Adipocyte (in vitro differentiated cells): Measurements from ENCODE around the gene CLDN20.

ENCODE experiments used
- DNase-seq: peaks from one replicate; pipeline ENCODE4 v3.0.0-alpha.2; 2015; ENCODE audit warnings: low read depth
- H3K27me3 ChIP-seq: replicated peaks from 2 replicates; pipeline ENCODE4 v1.7.0; 2013; ENCODE audit warnings: mild to moderate bottlenecking, low read length, moderate library complexity; ENCODE audit not compliant: control insufficient read depth, insufficient read depth
- H3K36me3 ChIP-seq: 2 replicates; pipeline ENCODE4 v1.7.0; 2013; ENCODE audit warnings: low read length, mild to moderate bottlenecking, moderate library complexity; ENCODE audit not compliant: control insufficient read depth, insufficient read depth, severe bottlenecking
- H3K4me1 ChIP-seq: 2 replicates; pipeline ENCODE4 v1.7.0; 2013; ENCODE audit warnings: mild to moderate bottlenecking, low read length, moderate library complexity; ENCODE audit not compliant: control insufficient read depth, insufficient read depth
- H3K4me3 ChIP-seq: 2 replicates; pipeline ENCODE4 v1.7.0; 2013; ENCODE audit warnings: mild to moderate bottlenecking, low read length, moderate library complexity
- H3K9ac ChIP-seq: 2 replicates; pipeline ENCODE4 v1.7.0; 2013; ENCODE audit warnings: mild to moderate bottlenecking, low read length, moderate library complexity
- H3K9me3 ChIP-seq: 2 replicates; pipeline ENCODE4 v1.7.0; 2013; ENCODE audit warnings: mild to moderate bottlenecking, low read length, moderate library complexity; ENCODE audit not compliant: control insufficient read depth

CLDN20 gene

GRCh38 chr6:155272353-155273232 lies 8.8 kb downstream of the CLDN20 start:
- Histone ChIP-seq H3K4me3 (no peak overlapping the region), H3K9me3 (no peaks in the 10 kb centered on the region), H3K27me3 (no peaks in the 10 kb centered on the region), H3K9ac (no peak overlapping the region), H3K4me1 (peaks cover 23% of the 10 kb centered on the region), H3K36me3 (no peaks in the 10 kb centered on the region)
- peak; percentile 68 for DNase-seq

DNA sequence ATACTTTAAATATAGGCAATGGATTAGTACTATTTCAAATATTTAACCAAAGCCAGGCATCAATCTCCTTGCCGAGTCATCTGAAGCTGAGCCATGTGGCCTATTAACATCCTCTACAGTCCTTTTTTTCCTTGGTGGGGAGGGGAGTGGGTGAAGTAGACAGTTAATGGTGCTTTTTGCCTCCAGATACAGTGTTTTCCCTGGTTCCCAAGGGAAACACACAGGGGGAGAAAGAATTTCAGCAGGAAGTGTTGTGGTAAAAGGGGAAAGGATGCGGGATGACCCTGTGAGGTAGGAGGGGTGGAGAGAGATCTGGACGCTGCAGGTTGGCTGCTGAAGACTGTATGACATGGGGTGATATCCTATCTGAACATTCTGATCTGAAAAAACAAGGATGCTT lies 9.6 kb downstream of the CLDN20 start:
- Histone ChIP-seq H3K4me3 (peak overlapping the region; percentile 32), H3K36me3 (no peaks in the 10 kb centered on the region), H3K9ac (no peak overlapping the region), H3K4me1 (peaks cover 23% of the 10 kb centered on the region), H3K9me3 (no peaks in the 10 kb centered on the region), H3K27me3 (no peaks in the 10 kb centered on the region)
- DNase-seq: peak; percentile 44

- peak; percentile 59 for DNase-seq
- no peaks in the 10 kb centered on the region for H3K9me3 ChIP-seq
- H3K36me3 ChIP-seq: no peaks in the 10 kb centered on the region
- H3K4me3 ChIP-seq: no peak overlapping the region
- no peaks in the 10 kb centered on the region for H3K27me3 ChIP-seq
- H3K9ac ChIP-seq: no peak overlapping the region
- peaks cover 23% of the 10 kb centered on the region for H3K4me1 ChIP-seq
These were observed 10.3 kb downstream of the CLDN20 start for GRCh38 chr6:155274106-155274505.

GRCh38 chr6:155274533-155274932 lies 10.7 kb downstream of the CLDN20 start:
- Histone ChIP-seq H3K27me3 (no peaks in the 10 kb centered on the region), H3K9me3 (no peaks in the 10 kb centered on the region), H3K4me1 (peaks cover 23% of the 10 kb centered on the region), H3K4me3 (no peak overlapping the region), H3K36me3 (no peaks in the 10 kb centered on the region), H3K9ac (no peak overlapping the region)
- DNase-seq: peak; percentile 57

GRCh38 chr6:155275808-155276480 lies 12.1 kb downstream of the CLDN20 start:
- no peaks in the 10 kb centered on the region for H3K36me3 ChIP-seq
- no peak overlapping the region for H3K9ac ChIP-seq
- H3K4me1 ChIP-seq: peaks cover 23% of the 10 kb centered on the region
- no peaks in the 10 kb centered on the region for H3K9me3 ChIP-seq
- H3K27me3 ChIP-seq: no peaks in the 10 kb centered on the region
- no peak overlapping the region for H3K4me3 ChIP-seq
- DNase-seq: peak; percentile 30

GRCh38 chr6:155276638-155277037 lies 12.8 kb downstream of the CLDN20 start:
- Histone ChIP-seq H3K9me3 (no peaks in the 10 kb centered on the region), H3K9ac (no peak overlapping the region), H3K27me3 (no peaks in the 10 kb centered on the region), H3K4me3 (no peak overlapping the region), H3K36me3 (no peaks in the 10 kb centered on the region), H3K4me1 (peaks cover 23% of the 10 kb centered on the region)
- no peak for DNase-seq

GRCh38 chr6:155278319-155279049 lies 14.7 kb downstream of the CLDN20 start:
- Histone ChIP-seq H3K9me3 (no peaks in the 10 kb centered on the region), H3K27me3 (no peaks in the 10 kb centered on the region), H3K4me3 (no peak overlapping the region), H3K36me3 (peaks cover 5% of the 10 kb centered on the region), H3K4me1 (peaks cover 10% of the 10 kb centered on the region), H3K9ac (no peak overlapping the region)
- no peak for DNase-seq

- no peaks in the 10 kb centered on the region for H3K4me1 ChIP-seq
- no peak overlapping the region for H3K4me3 ChIP-seq
- H3K27me3 ChIP-seq: no peaks in the 10 kb centered on the region
- H3K36me3 ChIP-seq: peaks cover 21% of the 10 kb centered on the region
- H3K9me3 ChIP-seq: no peaks in the 10 kb centered on the region
- no peak for DNase-seq
- no peak overlapping the region for H3K9ac ChIP-seq
These were observed 21.0 kb downstream of the CLDN20 start for GRCh38 chr6:155284775-155285174.

- Histone ChIP-seq H3K9ac (no peak overlapping the region), H3K9me3 (no peaks in the 10 kb centered on the region), H3K27me3 (no peaks in the 10 kb centered on the region), H3K4me1 (no peaks in the 10 kb centered on the region), H3K4me3 (no peak overlapping the region), H3K36me3 (peaks cover 21% of the 10 kb centered on the region)
- no peak for DNase-seq
These were observed 23.9 kb downstream of the CLDN20 start for GRCh38 chr6:155287762-155288161.

DNA sequence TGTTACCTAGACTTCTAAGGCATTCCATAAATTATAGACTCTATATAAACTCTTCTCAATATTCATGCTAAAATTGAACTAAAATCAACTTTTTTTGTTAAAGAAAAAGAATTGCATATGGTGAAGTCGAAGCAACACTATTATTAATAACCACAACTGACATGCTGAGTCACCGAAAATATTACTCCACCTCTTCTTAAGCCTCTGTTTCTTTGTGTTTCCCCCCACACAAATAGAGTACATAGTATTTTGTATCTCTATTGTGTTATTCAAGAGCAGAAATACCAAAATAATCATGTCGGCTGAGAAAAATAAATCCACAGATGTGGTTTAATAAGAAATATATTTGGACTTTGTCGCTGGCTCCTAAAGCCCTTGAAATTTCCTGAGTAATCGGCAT lies 26.7 kb downstream of the CLDN20 start:
- Histone ChIP-seq H3K27me3 (no peaks in the 10 kb centered on the region), H3K4me3 (no peak overlapping the region), H3K9me3 (no peaks in the 10 kb centered on the region), H3K9ac (no peak overlapping the region), H3K4me1 (no peaks in the 10 kb centered on the region), H3K36me3 (peaks cover 9% of the 10 kb centered on the region)
- no peak for DNase-seq

DNA sequence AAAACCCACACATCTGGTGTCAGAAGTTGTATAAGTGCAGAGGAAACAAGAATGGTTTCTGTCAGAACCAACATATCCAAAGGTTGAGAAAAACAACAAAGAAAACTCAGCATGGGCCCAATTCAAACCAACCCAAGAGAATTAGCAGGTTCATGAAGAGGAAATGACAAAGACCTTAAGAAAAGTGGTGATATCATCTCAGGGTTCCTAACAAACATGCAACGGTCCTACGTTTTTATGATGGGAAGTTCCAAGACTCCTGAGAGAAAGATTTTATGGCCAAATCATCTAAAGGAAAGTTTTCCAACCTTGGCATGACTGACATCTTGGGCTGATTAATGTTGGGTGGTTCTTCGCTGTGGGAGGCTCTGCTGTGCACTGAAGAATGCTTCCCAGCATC lies 27.5 kb downstream of the CLDN20 start:
- Histone ChIP-seq H3K36me3 (peaks cover 15% of the 10 kb centered on the region), H3K9me3 (no peaks in the 10 kb centered on the region)

More for the DNA sequence above, 27.5 kb downstream of the CLDN20 start:
- H3K4me1 ChIP-seq: no peaks in the 10 kb centered on the region
- no peak for DNase-seq
- H3K9ac ChIP-seq: no peak overlapping the region
- H3K4me3 ChIP-seq: no peak overlapping the region
- H3K27me3 ChIP-seq: no peaks in the 10 kb centered on the region
